NCI-H69 (cell line): Measurements from ENCODE around the gene RAB3C.

Experiments
- DNase-seq: peaks from one replicate; lab custom pipeline; 2025; lab: John Stamatoyannopoulos, UW

The RAB3C gene

GRCh38 chr5:58773744-58774441, 191.0 kb downstream of the RAB3C start:
- DNase-seq: peak; percentile 97

DNA sequence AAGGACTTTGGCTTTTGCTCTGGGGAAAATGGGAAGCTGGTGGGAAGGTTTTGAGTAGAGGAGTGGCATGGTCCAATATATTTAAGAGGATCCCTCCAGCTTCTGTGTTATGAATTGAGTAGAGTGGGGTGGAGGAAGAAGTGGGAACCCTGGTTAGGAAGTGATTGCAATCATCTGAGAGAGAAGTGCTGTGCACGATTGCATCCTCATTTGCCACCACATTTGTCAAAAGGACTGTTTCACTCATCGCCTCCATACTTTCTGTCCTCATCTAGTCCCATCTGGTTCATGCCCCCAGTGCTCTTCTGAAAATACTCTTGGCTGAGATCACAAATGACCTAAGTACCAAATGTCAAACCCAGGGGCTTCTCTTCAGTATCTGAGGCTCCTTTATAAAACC, 192.1 kb downstream of the RAB3C start:
- no peak for DNase-seq

GRCh38 chr5:58775701-58776262, 192.9 kb downstream of the RAB3C start:
- DNase-seq: no peak

- DNase-seq: no peak
These were observed 193.7 kb downstream of the RAB3C start for GRCh38 chr5:58776559-58776958.

GRCh38 chr5:58778888-58779287, 196.0 kb downstream of the RAB3C start:
- no peak for DNase-seq

GRCh38 chr5:58786035-58786434, 203.2 kb downstream of the RAB3C start:
- no peak for DNase-seq

GRCh38 chr5:58786711-58787303, 203.9 kb downstream of the RAB3C start:
- peak; percentile 52 for DNase-seq

DNA sequence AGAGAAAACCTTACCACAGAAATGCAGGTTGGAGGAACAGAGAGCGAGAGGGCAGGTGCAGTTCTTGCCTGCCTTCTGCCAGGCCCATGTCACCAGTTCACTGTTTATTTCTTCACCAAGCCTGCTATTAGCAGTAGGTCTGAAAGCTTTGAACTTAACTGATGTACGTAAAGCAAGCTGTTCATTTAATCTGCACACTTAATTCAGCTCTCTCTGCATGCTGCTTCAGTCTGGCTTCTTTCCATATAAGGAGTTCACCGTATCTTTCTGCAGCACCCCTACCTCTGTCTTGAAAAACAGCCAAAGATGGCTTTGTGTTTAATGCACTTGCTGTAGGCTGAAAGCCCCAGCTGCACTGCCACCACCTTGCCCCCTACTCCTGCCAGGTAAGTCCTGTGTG, 205.1 kb downstream of the RAB3C start:
- peak; percentile 99 for DNase-seq

- DNase-seq: peak; percentile 81
These were observed 211.2 kb downstream of the RAB3C start for GRCh38 chr5:58793888-58794657.

- DNase-seq: no peak
These were observed 212.0 kb downstream of the RAB3C start for GRCh38 chr5:58794875-58795274.

- no peak for DNase-seq
These were observed 212.5 kb downstream of the RAB3C start for GRCh38 chr5:58795327-58795726.

GRCh38 chr5:58797021-58797420, 214.1 kb downstream of the RAB3C start:
- DNase-seq: no peak

- DNase-seq: peak; percentile 97
These were observed 217.5 kb downstream of the RAB3C start for GRCh38 chr5:58800356-58800755.

DNA sequence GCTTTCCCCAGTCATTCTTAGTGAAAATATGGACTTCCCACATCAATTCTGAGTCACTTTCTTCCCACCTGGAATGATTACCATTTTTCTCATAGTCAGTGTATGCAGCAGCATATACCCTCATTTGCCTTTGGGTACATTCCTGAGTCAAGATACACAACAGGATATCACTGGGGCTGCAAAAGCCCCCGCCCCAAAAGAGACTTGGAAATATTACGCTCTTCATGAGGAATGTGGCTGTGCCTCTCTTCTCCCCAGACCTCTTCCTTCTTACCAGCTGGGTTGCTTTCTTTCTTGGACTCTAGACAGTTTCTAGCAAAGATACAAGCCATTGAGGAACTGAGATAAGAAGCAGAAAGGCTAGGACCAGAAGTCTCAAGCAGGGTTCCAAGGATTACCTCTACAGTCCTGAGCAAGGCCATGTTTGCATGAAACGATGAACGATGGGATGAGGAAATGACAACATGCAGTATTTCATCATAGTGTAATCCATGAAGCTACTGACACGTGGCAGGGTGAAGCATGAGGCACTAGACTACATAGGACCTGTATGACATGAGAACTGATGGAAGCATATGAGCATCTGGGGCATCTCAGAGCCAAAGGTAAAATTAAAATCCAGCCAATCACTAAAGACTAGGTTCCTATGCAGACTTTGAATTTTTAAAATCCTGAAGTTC, 218.1 kb downstream of the RAB3C start:
- DNase-seq: peak; percentile 51

DNA sequence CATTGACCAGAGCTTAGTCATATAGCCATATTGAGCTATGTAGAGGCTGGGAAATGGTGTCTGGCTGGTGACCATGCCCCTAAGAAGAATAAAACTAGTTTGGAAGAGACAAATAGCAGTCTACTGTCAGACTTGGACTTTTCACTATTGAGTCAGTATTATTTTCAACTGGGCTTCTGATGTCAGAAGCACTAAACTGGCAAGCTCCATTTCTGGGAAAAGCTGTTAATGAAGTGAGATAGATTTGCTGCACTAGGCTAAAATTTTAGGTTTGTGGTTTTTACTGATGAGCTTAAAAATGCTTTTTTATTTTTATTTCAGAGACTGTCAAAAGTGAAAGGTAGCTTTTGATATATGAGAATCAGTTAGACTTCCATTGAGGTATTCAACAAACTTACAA, 220.2 kb downstream of the RAB3C start:
- DNase-seq: no peak

- DNase-seq: no peak
These were observed 221.4 kb downstream of the RAB3C start for GRCh38 chr5:58804291-58804690.

- peak; percentile 80 for DNase-seq
These were observed 227.2 kb downstream of the RAB3C start for GRCh38 chr5:58810086-58810485.

DNA sequence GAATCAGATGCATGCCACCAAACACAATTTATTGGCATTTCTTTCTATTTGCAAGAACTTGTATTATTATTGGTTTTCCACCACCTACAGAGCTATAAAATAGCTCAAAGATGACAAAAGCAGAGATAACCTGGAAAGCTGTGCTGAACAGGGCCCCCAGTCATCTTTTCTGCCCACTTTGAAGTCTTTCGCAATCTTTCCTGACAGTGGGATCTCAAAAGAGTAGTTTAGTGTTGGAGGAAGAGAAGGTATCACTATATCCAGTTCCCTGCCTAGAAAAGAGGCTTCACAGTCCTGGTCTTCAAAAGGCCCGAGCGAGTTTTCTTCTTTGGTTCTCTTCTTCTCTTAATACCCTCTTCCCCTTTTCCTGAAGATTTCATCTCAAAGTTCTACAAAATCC, 231.0 kb downstream of the RAB3C start:
- DNase-seq: no peak

DNA sequence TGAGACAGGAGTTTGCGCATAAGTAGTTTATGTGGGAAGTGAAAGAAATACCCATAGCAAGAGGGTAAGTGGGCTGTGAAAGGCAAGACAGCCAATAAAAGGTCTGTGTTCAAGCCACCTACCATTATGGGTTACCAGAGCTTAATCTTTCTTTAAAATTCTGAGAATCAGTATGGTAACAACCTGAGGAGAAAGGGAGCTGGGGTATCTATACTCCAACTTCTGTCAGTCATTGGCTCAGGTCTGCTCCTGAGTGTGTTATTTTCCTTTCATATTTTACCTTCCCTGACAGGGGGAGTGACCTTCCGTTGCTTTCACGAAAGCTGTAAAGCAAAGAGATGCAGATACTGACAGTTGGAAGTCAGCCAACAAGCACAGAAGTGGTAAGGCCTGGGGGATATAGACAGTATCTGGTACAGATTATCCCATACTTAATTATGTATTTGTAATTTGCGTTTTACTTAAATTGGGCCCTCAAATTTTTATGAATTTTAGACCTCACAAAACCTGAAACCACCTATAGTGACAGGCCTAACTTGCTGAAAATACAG, 233.4 kb downstream of the RAB3C start:
- DNase-seq: peak; percentile 91

DNA sequence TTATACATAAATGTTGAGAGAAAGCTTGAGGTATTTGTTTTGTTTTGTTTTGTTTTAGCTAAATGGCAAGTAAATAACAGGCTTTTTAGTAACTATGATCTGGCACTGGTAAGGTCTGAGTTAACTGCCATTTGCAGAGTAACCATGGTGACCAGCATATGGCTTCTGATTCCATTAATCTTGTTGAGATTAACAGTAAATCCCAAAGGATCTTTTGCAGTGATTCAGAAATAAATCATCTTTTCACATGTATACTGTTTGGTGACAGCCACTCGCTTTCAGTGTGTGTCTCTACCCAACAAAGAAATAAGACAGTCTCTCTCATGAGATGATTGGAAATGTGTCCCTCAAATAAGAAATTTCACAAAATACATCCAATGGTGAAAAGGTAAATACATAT, 235.6 kb downstream of the RAB3C start:
- DNase-seq: peak; percentile 90

DNA sequence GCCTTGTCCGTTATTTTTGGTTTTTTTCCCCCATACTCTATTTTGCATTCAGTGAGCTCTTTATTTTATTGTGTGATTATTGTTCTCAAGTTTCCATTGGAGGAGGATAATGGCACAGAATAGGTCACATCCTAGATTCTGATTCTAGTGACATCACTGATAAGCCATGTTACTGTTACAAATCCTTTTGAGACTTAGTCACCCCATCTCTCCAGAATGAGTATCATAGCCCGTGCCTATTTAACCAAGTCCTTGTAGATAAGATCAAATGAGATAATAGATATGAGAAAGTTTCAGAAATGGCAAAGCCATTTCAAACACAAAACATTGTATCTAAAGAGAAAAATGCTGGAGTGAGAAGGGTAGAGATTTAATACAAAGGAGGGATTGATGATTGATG, 242.6 kb downstream of the RAB3C start:
- DNase-seq: no peak

DNA sequence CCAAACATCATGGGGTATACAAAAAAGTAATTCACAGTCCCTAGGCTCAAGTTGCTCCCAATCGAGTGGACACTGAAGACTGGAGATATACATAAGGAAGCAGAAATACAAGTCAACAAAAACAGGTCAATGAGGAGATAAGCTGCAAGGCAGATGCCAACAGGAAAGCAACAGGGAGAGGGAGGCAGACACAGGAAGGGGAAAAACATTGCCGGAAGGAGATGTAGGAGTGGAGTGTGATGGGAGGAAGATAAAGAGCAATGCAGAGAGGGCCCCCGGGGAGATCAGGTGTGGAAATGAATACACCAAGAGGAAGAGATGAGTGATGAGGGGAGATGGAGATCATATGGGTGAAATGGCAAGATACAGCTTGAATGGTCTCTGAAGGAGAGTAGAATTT, 243.0 kb downstream of the RAB3C start:
- no peak for DNase-seq
